HAP-1 (cell line): ENCODE results near the gene SH3BP1.
"Not testable (repeated sequence)": the region's sequence is repeated elsewhere in the genome, so short reads cannot be mapped to it uniquely, and the experiment has no call there.

Experiments
- DNase-seq, 2 experiments: peaks; one replicate each; pipeline ENCODE4 v3.0.0-alpha.2; 2016 to 2020; ENCODE audit warnings: low spot score in 2 of 2
- H3K27me3 ChIP-seq: fragments of 250-450 bp; sonication (Bioruptor Pico); 2 replicates; pipeline ENCODE4 v1.5.1; 2020; ENCODE audit warnings: low read depth, mild to moderate bottlenecking, moderate library complexity
- H3K36me3 ChIP-seq: fragments of 250-450 bp; sonication (Bioruptor Pico); replicated peaks from 2 replicates; pipeline ENCODE4 v1.5.1; 2020; ENCODE audit warnings: mild to moderate bottlenecking
- H3K4me1 ChIP-seq: fragments of 250-450 bp; sonication (Bioruptor Pico); 2 replicates; pipeline ENCODE4 v1.5.1; 2020; ENCODE audit warnings: mild to moderate bottlenecking
- H3K4me3 ChIP-seq: fragments of 250-450 bp; sonication (Bioruptor Pico); 2 replicates; pipeline ENCODE4 v1.5.1; 2020; ENCODE audit warnings: mild to moderate bottlenecking, moderate library complexity
- H3K9me3 ChIP-seq: fragments of 250-450 bp; sonication (Bioruptor Pico); 2 replicates; pipeline ENCODE4 v1.5.1; 2020; ENCODE audit warnings: mild to moderate bottlenecking, moderate library complexity
- in situ Hi-C: fragments of 300-500 bp; cut with MboI; formaldehyde crosslinking; loops from 3 replicates; pipeline ENCODE4 v1.14.3; 2020; ENCODE audit warnings: low sequenced_read_pairs, inconsistent platforms, mixed read lengths

SH3BP1 gene

DNA sequence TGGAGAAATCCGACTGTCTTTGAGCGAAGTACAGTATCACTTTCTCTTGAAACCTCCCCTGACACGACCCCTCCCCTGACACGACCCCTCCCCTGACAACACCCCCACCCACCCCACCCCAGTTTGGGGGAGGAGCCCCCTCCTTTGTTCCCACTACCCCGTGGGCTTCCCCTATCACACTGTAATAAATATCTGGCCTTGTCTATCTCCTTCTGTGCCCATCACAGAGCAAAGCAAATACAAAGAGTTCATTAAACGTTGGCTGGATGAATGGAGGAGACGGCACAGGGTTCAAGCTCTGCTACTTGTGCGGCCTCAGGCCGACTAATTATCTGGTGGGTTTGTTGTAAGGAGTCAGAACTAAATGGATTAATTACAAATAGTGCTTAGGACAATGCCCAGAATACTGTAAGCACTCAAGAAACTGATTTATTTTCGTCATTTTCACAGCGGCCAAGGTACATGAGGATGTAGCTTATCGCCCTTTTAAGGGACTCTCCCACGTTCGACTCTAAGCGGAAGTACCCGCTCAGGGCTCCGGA lies 31.5 kb upstream of the SH3BP1 start:
- DNase-seq, result no peak
- peaks cover 5% of the 10 kb centered on the region for H3K36me3 ChIP-seq
- peak overlapping the region; percentile 80 for H3K4me3 ChIP-seq
- peaks cover 9% of the 10 kb centered on the region for H3K4me1 ChIP-seq
- no peaks in the 10 kb centered on the region for H3K9me3 ChIP-seq
- in situ Hi-C loops, result no loop called here
- H3K27me3 ChIP-seq, result peaks cover 14% of the 10 kb centered on the region; the same call in 1 of the 2 replicates

DNA sequence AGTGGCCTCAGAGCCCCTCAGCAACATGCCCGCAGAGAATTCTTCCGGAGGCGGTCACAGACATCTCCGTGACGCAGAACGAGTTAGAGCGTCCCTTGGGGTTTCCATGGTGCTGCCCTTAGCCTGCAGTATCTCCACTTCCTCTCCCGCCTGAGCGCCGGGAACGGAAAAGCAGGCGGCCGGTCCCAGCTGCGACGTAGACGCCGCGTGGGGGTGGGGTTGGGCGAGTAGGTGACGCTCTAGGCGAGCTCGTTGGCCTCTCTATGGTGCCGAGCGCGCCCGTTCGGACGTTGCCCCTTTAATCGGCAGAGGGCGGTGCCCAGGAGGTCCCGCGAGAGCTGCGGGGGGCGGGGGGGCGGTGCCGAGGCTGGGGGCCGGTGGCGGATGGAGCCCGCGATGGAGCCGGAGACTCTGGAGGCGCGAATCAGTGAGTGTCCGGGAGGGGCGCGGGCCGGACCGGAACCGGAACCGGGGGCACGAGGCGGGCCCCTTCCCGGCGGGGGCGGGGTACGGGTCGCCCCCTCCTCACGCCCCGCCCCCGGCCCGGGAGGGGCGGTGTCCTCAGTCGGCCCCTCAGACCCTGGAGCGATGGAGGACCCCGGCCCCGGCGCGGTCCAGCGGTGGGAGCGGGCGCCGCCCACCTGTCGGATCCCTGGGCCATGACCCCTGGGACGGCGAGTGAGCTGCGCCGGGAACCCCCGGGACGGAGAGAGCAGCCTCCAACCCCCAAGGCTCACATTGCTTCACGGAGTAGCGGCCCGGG lies 30.8 kb upstream of the SH3BP1 start, which contains the start of gene GGA1:
Gene GGA1, plus strand, starts transcription at position 358 of the 763 bp plus-strand sequence. Its CDS starts 27 bp downstream, at position 385.
- DNase-seq, result peak; percentile 94 to 95
- H3K4me3 ChIP-seq, result peak within 1 kb of the TSS; percentile 80
- H3K36me3 ChIP-seq, result peaks cover 5% of the 10 kb centered on the region
- peaks cover 9% of the 10 kb centered on the region for H3K4me1 ChIP-seq
- H3K9me3 ChIP-seq, result no peaks in the 10 kb centered on the region
- in situ Hi-C loops, result no loop called here
- peaks cover 14% of the 10 kb centered on the region; the same call in 1 of the 2 replicates for H3K27me3 ChIP-seq

DNA sequence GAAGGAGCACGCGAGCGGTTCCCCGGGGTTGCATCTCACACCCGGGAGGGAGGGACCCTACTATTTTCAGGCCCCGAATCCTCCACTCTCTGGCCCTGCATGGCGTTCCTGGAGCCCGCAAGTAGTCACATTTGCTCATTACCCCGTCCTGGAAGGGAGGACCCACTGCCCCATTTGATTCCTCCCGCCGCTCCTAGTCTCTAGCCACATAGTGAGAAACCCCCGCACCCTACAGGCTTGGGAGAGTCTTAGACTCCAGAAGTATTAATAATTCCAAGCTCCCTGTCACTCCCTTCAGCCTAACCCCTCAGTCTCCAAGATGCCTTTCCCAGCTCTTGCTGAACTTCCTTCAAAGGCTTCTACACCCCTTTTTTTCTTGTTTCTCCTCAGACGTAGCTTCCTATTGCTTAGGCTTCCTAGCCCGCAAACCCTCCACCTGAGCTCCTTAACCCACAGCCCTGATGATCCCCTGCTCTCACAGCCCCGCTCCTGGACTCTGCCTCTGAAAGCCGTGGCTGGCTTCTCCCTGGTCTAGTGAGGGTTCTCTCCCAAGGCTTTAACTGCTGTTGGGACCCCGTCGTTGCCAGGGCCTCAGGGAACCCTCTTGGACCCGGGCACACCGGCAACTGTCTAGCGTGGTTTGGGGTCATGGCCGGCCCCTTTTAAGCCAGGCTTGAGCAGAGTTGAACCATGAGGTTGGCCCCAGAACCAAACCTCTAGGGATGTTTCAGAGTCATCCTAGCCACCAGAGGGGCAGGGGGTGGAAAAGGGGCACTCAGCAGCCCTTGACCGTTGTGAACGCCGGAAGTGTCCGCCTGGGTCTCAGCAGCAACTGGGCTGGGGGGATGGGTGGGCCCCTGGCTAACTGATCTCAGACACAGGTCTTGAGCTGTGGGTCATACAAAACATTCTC lies 30.0 kb upstream of the SH3BP1 start:
- Histone ChIP-seq H3K4me1 (peaks cover 9% of the 10 kb centered on the region), H3K9me3 (no peaks in the 10 kb centered on the region), H3K27me3 (peaks cover 14% of the 10 kb centered on the region; the same call in 1 of the 2 replicates), H3K4me3 (peak overlapping the region; percentile 80), H3K36me3 (peaks cover 11% of the 10 kb centered on the region)
- peak in 1 of 2 experiments; percentile 29 for DNase-seq
- in situ Hi-C loops, result no loop called here

DNA sequence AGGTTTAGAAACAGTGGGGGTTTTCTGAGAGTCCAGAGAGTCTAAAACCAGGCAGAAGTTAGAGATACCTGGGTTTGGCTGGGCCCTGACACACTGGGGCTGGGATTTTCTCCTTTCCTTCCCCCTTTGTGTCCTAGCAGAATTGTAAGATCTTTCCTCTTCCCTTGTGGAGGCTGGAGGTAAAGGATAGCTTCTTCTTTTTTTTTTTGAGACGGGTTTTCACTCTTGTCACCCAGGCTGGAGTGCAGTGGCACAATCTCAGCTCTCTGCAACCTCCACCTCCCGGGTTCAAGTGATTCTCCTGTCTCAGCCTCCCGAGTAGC lies 29.4 kb upstream of the SH3BP1 start:
- peak overlapping the region; percentile 80 for H3K4me3 ChIP-seq
- in situ Hi-C loops, H3K4me1 ChIP-seq, DNase-seq, H3K9me3 ChIP-seq, H3K27me3 ChIP-seq: not testable (repeated sequence)
- peaks cover 18% of the 10 kb centered on the region for H3K36me3 ChIP-seq

DNA sequence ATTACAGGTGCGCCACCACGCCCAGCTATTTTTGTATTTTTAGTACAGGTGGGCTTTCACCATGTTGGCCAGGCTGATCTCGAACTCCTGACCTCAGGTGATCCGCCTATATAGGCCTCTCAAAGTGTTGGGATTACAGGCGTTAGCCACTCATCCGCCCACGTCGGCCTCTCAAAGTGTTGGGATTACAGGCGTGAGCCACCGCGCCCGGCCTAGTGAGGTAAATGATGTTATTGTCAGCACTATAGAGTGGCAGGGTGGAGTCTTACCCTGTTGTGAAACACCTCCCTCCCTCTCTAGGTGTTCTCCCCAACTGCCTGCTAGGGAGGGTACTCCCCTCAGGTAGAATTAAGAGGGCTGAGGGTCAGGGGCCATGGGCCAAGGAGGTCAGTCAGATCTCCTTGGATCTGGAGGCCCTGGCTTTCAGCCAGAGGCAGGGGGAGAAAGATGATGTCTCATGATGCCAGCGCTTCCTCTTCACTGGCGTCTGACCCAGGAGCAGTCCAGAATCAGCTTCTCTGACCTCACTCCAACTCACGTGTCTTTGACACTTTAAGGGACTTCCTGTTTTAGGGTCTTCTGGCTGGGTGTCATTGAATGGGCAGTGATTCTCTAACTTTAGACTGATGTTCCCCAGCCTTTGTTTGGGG lies 28.9 kb upstream of the SH3BP1 start:
- no peak overlapping the region for H3K4me3 ChIP-seq
- DNase-seq, result no peak
- no peaks in the 10 kb centered on the region for H3K9me3 ChIP-seq
- peaks cover 18% of the 10 kb centered on the region for H3K36me3 ChIP-seq
- H3K27me3 ChIP-seq, result peaks cover 6% of the 10 kb centered on the region; the same call in 1 of the 2 replicates
- H3K4me1 ChIP-seq, result peaks cover 9% of the 10 kb centered on the region
- in situ Hi-C loops, result no loop called here

DNA sequence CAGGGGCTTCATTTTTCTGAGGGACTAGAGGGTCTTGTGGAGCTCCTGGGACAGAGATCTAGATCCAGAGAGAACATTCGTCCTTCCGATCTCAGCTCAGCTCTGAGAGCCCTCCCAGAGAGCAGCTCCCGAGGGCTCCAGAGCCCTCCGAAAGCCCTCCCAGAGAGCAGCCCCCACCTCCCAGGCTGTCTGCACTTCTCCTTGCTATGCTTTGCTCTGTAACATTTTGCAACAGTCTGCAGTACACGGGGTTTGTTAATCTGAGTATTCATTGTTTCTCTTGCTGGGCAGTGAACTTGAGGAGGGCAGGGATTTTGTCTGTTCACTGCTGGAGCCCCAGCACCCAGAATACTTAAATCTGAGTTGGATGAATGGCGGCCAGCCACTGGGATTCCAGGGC lies 28.3 kb upstream of the SH3BP1 start:
- in situ Hi-C loops, result no loop called here
- Histone ChIP-seq H3K4me1 (peaks cover 9% of the 10 kb centered on the region), H3K4me3 (no peak overlapping the region), H3K27me3 (peaks cover under 1% of the 10 kb centered on the region; the same call in 1 of the 2 replicates), H3K9me3 (no peaks in the 10 kb centered on the region), H3K36me3 (peaks cover 22% of the 10 kb centered on the region)
- DNase-seq, result no peak

DNA sequence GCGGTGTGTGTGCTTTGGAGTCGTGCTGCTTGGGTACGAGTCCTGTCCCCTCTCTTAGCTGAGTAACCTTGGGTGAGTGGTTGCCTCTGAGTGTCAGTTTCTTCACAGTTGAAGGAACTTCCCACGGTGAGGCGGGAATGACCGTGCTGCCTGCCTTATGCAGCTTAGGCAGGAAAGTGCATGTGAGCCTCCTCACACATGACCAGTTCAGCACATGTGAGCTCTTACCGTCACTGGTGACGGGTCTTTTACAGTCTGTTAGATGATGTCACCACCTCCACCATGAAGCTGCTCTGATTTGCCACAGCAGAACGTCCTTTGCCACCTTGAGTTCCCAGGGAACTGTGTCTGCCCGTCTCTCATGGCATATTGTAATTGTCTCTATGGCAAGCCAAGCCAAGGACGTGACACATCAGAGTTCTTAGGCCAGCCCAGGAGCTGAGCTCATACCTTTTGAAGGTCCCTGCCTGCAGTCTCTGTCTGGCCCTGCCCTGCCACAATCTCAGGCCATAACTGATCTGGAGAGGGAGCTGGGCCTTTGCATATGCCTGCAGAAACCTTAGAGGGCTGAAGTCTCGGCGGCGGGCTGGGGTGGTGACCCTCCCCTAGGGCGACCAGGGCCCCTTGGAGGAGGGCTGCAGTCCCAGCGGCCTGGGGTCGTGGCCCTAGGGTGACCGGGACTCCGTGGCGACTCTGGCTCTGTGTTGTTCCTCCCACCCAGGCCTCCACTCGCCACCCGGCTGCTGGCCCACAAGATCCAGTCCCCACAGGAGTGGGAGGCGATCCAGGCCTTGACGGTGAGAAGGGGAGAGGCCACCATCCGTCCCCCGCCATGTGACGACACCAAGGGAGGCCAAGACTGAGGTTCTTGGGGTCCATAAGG lies 23.0 kb upstream of the SH3BP1 start:
- Histone ChIP-seq H3K4me1 (no peaks in the 10 kb centered on the region), H3K36me3 (peaks cover 59% of the 10 kb centered on the region), H3K4me3 (no peak overlapping the region), H3K27me3 (no peaks in the 10 kb centered on the region), H3K9me3 (no peaks in the 10 kb centered on the region)
- no peak for DNase-seq
- in situ Hi-C loops, result no loop called here

DNA sequence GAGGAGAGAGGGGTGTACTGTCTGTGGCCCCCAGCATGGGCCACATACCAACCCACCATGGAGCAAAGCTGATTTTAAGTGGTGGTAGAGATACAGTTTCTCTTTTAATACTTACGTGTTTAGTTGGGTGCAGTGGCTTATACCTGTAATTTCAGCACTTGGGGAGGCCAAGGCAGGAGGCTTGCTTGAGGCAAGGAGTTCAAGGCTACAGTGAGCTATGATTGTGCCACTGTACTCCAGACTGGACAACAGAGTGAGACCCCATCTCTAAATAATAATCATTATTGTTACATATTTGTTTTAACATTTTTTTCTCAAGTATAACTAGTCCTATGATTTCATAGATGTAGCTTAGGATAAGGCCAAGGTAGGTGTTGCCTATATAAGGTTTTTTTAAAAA lies 22.0 kb upstream of the SH3BP1 start:
- in situ Hi-C loops, result no loop called here
- H3K27me3 ChIP-seq, result no peaks in the 10 kb centered on the region
- H3K4me1 ChIP-seq, result no peaks in the 10 kb centered on the region
- H3K9me3 ChIP-seq, result no peaks in the 10 kb centered on the region
- DNase-seq, result no peak
- H3K4me3 ChIP-seq, result no peak overlapping the region
- H3K36me3 ChIP-seq, result peaks cover 59% of the 10 kb centered on the region

DNA sequence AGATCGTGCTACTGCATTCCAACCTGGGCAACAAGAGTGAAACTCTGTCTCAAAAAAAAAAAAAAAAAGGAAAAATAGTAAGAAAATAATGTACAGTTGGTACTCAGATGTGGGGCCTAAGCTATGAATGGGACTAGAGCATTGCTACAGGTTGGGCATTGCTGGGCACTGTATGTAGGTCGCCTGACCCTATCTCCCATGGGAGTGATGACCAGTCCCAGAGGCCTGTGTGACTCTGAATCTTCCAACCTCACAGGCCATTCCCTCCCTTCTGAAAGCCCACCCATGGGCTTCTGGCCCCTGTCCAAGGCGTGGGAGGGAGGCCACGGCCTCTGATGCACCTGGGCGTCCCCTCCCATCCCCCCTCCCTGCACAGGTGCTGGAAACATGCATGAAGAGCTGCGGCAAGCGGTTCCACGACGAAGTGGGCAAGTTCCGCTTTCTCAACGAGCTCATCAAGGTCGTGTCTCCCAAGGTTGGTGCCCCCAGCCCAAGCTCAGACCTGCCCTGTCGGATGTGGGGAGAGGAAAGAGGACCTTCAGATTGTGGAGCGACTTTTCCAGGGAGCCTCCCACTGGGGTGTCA lies 21.3 kb upstream of the SH3BP1 start:
- Histone ChIP-seq H3K27me3 (no peaks in the 10 kb centered on the region), H3K4me1 (no peaks in the 10 kb centered on the region), H3K4me3 (no peak overlapping the region), H3K36me3 (peaks cover 61% of the 10 kb centered on the region), H3K9me3 (no peaks in the 10 kb centered on the region)
- no peak for DNase-seq
- in situ Hi-C loops, result no loop called here

DNA sequence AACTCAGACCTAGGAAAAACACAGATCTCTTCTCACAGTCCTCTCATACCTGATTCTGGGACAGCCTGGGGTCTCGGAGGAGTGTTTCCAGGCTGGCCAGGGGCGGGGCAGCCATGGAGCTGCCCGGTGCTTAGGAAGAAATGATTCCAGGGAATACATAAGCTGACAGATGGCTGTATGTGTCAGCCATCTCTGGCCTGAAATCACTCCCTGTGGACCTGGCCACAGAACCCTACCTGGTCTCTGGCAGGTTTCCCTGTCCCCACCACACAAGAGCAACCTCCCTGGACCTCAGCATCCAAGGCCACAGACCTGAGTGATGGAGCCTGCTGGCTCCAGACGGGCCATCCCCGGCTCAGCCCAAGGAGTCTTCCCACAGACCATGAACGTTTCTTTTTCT lies 20.8 kb upstream of the SH3BP1 start:
- in situ Hi-C loops, result no loop called here
- peaks cover 64% of the 10 kb centered on the region for H3K36me3 ChIP-seq
- no peaks in the 10 kb centered on the region for H3K27me3 ChIP-seq

DNA sequence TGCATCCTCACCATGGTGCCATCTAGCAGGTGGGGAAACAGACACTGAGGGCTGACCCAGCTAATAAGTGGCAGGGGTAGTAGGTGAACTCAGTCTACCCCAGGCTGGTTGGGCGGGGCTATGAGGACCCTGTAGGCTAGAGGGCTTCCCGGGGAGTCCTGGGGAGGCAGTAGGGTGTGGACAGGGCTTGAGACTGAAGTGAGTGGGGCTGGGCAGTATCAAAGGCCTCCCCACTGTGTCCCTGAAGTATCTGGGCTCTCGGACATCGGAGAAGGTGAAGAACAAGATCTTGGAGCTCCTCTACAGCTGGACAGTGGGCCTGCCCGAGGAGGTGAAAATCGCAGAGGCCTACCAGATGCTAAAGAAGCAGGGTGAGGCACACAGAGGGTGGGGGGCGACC lies 19.5 kb upstream of the SH3BP1 start:
- in situ Hi-C loops, result no loop called here
- DNase-seq, result no peak
- Histone ChIP-seq H3K27me3 (no peaks in the 10 kb centered on the region), H3K36me3 (peaks cover 64% of the 10 kb centered on the region), H3K4me1 (no peaks in the 10 kb centered on the region), H3K9me3 (no peaks in the 10 kb centered on the region), H3K4me3 (no peak overlapping the region)

More for the DNA sequence above, 20.8 kb upstream of the SH3BP1 start:
- DNase-seq, result no peak
- no peaks in the 10 kb centered on the region for H3K9me3 ChIP-seq
- H3K4me3 ChIP-seq, result no peak overlapping the region
- H3K4me1 ChIP-seq, result no peaks in the 10 kb centered on the region

DNA sequence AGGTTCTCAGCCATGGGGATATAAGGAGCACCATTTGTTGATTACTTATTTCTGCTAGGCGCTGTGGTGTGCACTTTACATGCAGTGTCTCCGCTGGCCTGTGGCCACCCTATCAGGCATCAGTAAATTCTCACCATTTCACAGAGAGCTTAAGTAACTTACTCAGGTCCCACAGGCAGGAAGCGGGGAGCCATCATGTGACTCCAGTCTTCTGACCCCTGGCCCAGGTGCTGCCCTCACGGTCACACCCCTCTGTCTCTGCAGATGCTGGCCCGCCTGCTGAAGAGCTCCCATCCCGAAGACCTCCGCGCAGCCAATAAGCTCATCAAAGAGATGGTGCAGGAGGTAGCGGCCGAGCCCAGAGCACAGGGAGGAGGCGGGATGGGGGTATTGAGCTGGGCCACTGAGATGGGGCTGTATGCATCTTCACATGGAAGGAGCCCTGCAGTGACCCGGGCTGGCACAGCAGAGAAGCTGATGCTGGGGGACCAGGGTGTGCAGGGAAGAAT lies 18.1 kb upstream of the SH3BP1 start:
- peaks cover 67% of the 10 kb centered on the region for H3K36me3 ChIP-seq
- in situ Hi-C loops, result no loop called here

More for the DNA sequence above, 18.1 kb upstream of the SH3BP1 start:
- no peaks in the 10 kb centered on the region for H3K4me1 ChIP-seq
- no peak overlapping the region for H3K4me3 ChIP-seq
- H3K27me3 ChIP-seq, result no peaks in the 10 kb centered on the region
- no peaks in the 10 kb centered on the region for H3K9me3 ChIP-seq
- no peak for DNase-seq
